Heart right ventricle (tissue), 16 donors: Measurements from ENCODE around the gene SNUPN. TPM values are rescaled to one million over a fixed set of nuclear protein-coding genes. Genes with fewer than 3 reads are reported as not detected.

ENCODE experiments used
- ATAC-seq, 8 donors: fragments of 200-7000 bp; cut with Tn5 transposase; one replicate each; pipeline ENCODE4 v1.9.1; 2020; ENCODE audit warnings: mild to moderate bottlenecking in 8 of 8, moderate library complexity in 8 of 8, moderate number of reproducible peaks in 1 of 8
- DNase-seq, 2 donors: peaks; one replicate each; pipeline ENCODE4 v3.0.0-alpha.2; 2020
- H3K27ac ChIP-seq, 10 donors: fragments of 200-600 bp; sonication (generic) in 2 of 10; one replicate each; pipeline versions ENCODE4 v1.5.0 to v1.8.0; 2020 to 2022; ENCODE audit warnings: mild to moderate bottlenecking in 3 of 10
- H3K27me3 ChIP-seq, 7 donors: fragments of 200-600 bp; one replicate each; pipeline ENCODE4 v1.8.0; 2021 to 2022; ENCODE audit warnings: mild to moderate bottlenecking in 2 of 7
- H3K36me3 ChIP-seq, 9 donors: fragments of 200-600 bp; sonication (generic) in 1 of 9; one replicate each; pipeline versions ENCODE4 v1.5.0 to v1.8.0; 2020 to 2022; ENCODE audit warnings: mild to moderate bottlenecking in 2 of 9
- H3K4me1 ChIP-seq, 9 donors: fragments of 200-600 bp; sonication (generic) in 1 of 9; one replicate each; pipeline versions ENCODE4 v1.5.0 to v1.8.0; 2020 to 2022; ENCODE audit warnings: mild to moderate bottlenecking in 4 of 9
- H3K4me3 ChIP-seq, 10 donors: fragments of 200-600 bp; sonication (generic) in 2 of 10; one replicate each; pipeline versions ENCODE4 v1.5.0 to v1.8.0; 2020 to 2022; ENCODE audit warnings: mild to moderate bottlenecking in 7 of 10, moderate library complexity in 2 of 10
- H3K9me3 ChIP-seq, 11 donors: fragments of 200-600 bp in 10 of 11; sonication (generic) in 2 of 11; one replicate each; pipeline versions ENCODE4 v1.5.0 to v1.8.0; 2013 to 2022; ENCODE audit warnings: mild to moderate bottlenecking in 2 of 11, control low read depth in 1 of 11, moderate library complexity in 1 of 11
- WGBS, 2 donors: extraction: QIAGEN DNeasy Blood & Tissue Kit; methylation state at CpG; one replicate each; pipeline ENCODE4 v1.1.7; 2013; ENCODE audit warnings: inconsistent platforms in 1 of 2; 5-methylcytosine and 5-hydroxymethylcytosine counted together
- intact Hi-C, 10 donors: fragments of 100-400 bp; cut with DNase I; formaldehyde crosslinking; loops; one replicate each; pipeline versions ENCODE4 v1.11.1 to v1.14.2; 2022
- polyA plus RNA-seq, 2 donors: library from polyadenylated mRNA; stranded (reverse); fragments of 200-250 nt; gene quantifications; one replicate each; pipeline ENCODE4 v1.2.3, GENCODE V29; 2013
- total RNA-seq, 10 donors: library from RNA; stranded (reverse); fragmentation: NEBNext Ultra II Directional in 3 of 10; extraction: Animal tissue kit (Norgen Biotek cat#: 25700) in 3 of 10; gene quantifications; one replicate each; pipeline versions ENCODE4 v1.2.1 to v1.2.4, GENCODE V29; 2021 to 2023
- TF ChIP-seq, protein P1 (sequence below), 9 donors: fragments of 200-600 bp; sonication (generic) in 2 of 9; IDR thresholded peaks; one replicate each; pipeline versions ENCODE4 v1.5.0 to v1.8.0; 2021 to 2022; ENCODE audit warnings: antibody characterized with exemption in 9 of 9, mild to moderate bottlenecking in 5 of 9, moderate library complexity in 1 of 9
- donor health status: Arrhythmogenic right ventricular cardiomyopathy.
- donor health status: ischemic (EF 13 %, LVEDD 7.1; RV severe dilation, severe dysfunction).
- donor health status: healthy with polysubstance abuse.
- donor health status: DM: no; HTN: yes; CAD: no.
- donor health status: DM: no; HTN: no; CAD: no.
- donor health status: ischemic (EF 25% LVEDD 6.9; RV normal size, moderate dysfunction).
- donor health status: ischemic (EF 25% LVEDD 5.7; RV mildly dilated, moderate dysfunction).
- donor health status: healthy.
- donor health status: DM: yes; HTN: yes; CAD: no.
- donor health status: Ischemic cardiomyopathy.
- donor health status: ischemic (EF 35%, LVEDD 5.7; RV mildly dilated, moderate dysfunction).
- donor health status: nonischemic (EF 11% LVEDD 7.7; RV severe dilation, severe dysfunction).
- donor health status: DM: yes; HTN: yes; CAD: no.
- donor health status: PGD.
- donor health status: ischemic (EF 29% LVEDD 5.4; RV normal size, mild dysfunction).
- donor health status: nonischemic (EF 23%, LVEDD 6.1; RV moderate dilation, normal function).

SNUPN gene
- total and polyA plus RNA-seq, 12 donors, result 12.9 to 18.2 (median 16.1) TPM

- TF ChIP-seq, protein P1, sequence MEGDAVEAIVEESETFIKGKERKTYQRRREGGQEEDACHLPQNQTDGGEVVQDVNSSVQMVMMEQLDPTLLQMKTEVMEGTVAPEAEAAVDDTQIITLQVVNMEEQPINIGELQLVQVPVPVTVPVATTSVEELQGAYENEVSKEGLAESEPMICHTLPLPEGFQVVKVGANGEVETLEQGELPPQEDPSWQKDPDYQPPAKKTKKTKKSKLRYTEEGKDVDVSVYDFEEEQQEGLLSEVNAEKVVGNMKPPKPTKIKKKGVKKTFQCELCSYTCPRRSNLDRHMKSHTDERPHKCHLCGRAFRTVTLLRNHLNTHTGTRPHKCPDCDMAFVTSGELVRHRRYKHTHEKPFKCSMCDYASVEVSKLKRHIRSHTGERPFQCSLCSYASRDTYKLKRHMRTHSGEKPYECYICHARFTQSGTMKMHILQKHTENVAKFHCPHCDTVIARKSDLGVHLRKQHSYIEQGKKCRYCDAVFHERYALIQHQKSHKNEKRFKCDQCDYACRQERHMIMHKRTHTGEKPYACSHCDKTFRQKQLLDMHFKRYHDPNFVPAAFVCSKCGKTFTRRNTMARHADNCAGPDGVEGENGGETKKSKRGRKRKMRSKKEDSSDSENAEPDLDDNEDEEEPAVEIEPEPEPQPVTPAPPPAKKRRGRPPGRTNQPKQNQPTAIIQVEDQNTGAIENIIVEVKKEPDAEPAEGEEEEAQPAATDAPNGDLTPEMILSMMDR (IDR thresholded peaks at IDR 0.05), result no peak
- ATAC-seq, result peak in 7 of 8 donors; percentile 18 to 43 (median 30)
- intact Hi-C loops, result loop anchor here in 2 of 10 donors (2.0 to 10.0 kb wide), 2 partner anchors 194 to 258 kb away; partner anchors contain the start of gene FBXO22 (in 1 of the 2)
- Histone ChIP-seq H3K4me1 (peaks cover 27 to 53% (median 45%) of the 10 kb centered on the region in 9 donors), H3K36me3 (peaks cover 0 to 16% (median 0%) of the 10 kb centered on the region in 9 donors), H3K4me3 (peak overlapping the region; percentile 67 to 87 (median 77)), H3K27ac (peak overlapping the region; percentile 90 to 98 (median 96)), H3K27me3 (peaks cover 0 to 5% (median 0%) of the 10 kb centered on the region in 7 donors), H3K9me3 (no peaks in the 10 kb centered on the region)
- DNase-seq, result no peak
- 0 to 1% methylated on average over 26 of the region's 26 CpGs for whole genome bisulfite sequencing, 2 donors
Observed at GRCh38 chr15:75646944-75647364, 21.4 kb upstream of the SNUPN start.

DNA sequence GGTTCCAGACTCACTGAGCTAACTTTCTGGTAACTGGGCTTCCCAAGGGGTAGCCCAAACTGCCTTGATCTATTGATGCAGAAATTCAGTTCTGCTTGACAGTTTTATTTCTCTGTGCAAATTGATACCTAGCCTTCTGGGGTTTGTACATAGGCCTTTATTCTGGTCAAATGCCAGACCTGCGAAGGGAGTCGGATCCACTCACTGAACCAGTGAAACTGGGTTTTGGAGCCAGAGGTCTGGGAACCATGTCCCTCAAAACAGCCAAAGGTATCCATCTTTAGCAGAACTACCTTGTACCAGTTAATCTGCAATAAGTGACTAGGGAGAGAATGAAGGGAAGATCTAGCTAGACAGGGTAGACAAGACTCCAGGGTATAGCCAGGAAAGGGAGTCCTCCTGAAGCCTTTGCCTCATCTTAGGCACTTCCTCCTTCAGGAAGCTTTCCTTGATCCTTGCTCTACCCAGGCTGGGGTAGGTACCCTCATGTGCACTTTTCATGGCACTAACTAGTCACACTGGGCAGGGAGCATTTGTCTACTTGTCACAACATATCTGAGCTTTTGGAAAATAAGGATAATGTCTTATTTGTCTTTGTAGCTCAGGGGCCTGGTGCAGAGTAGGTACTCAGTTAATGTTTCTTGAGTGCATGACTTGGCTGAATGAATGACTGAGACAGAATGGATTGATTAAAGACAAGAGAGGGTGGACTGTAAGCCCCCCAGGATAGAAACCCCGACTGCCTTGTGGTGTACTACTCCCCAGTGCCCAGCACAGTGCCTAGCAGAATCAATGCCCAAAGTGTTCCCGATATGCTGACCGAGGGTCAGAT, 20.8 kb upstream of the SNUPN start:
- H3K36me3 ChIP-seq, result peaks cover 0 to 16% (median 0%) of the 10 kb centered on the region in 9 donors
- no peaks in the 10 kb centered on the region for H3K9me3 ChIP-seq
- H3K4me1 ChIP-seq, result peaks cover 21 to 47% (median 39%) of the 10 kb centered on the region in 9 donors
- TF ChIP-seq, protein P1 (IDR thresholded peaks at IDR 0.05), result no peak
- DNase-seq, result no peak
- peak overlapping the region; percentile 90 to 98 (median 96) for H3K27ac ChIP-seq
- peaks cover 0 to 5% (median 0%) of the 10 kb centered on the region in 7 donors for H3K27me3 ChIP-seq
- intact Hi-C loops, result loop anchor here in 2 of 10 donors (2.0 to 10.0 kb wide), 2 partner anchors 194 to 258 kb away; partner anchors contain the start of gene FBXO22 (in 1 of the 2)
- peak in 1 of 8 donors; percentile 7 for ATAC-seq
- WGBS, 2 donors, result 47 to 48% methylated on average over 5 of the region's 5 CpGs
- peak overlapping the region; percentile 67 to 87 (median 77) for H3K4me3 ChIP-seq

- H3K27me3 ChIP-seq, result peaks cover 0 to 5% (median 0%) of the 10 kb centered on the region in 7 donors
- intact Hi-C loops, result loop anchor here in 2 of 10 donors (5.0 to 10.0 kb wide), 2 partner anchors 260 to 277 kb away; partner anchors contain the start of genes FBXO22 (in 1 of the 2) and MAN2C1 (in 1 of the 2)
- ATAC-seq (no peak), DNase-seq (no peak)
- H3K4me3 ChIP-seq, result no peak overlapping the region
- H3K9me3 ChIP-seq, result no peaks in the 10 kb centered on the region
- H3K36me3 ChIP-seq, result peaks cover 0 to 1% (median 0%) of the 10 kb centered on the region in 9 donors
- H3K27ac ChIP-seq, result no peak overlapping the region
- H3K4me1 ChIP-seq, result peaks cover 9 to 38% (median 27%) of the 10 kb centered on the region in 9 donors
- TF ChIP-seq, protein P1 (IDR thresholded peaks at IDR 0.05), result no peak
- 71 to 77% methylated on average over 2 of the region's 2 CpGs for WGBS, 2 donors
Observed at GRCh38 chr15:75644376-75644775, 18.9 kb upstream of the SNUPN start.

- no peaks in the 10 kb centered on the region for H3K9me3 ChIP-seq
- H3K4me1 ChIP-seq, result peaks cover 15 to 50% (median 43%) of the 10 kb centered on the region in 9 donors
- no peaks in the 10 kb centered on the region for H3K27me3 ChIP-seq
- TF ChIP-seq, protein P1 (IDR thresholded peaks at IDR 0.05), result no peak
- H3K4me3 ChIP-seq, result no peak overlapping the region
- DNase-seq, result no peak
- H3K36me3 ChIP-seq, result peaks cover 0 to 13% (median 0%) of the 10 kb centered on the region in 9 donors
- intact Hi-C loops, result loop anchor here in 2 of 10 donors (5.0 to 10.0 kb wide), 2 partner anchors 263 to 274 kb away; partner anchors contain the start of genes FBXO22 (in 1 of the 2) and MAN2C1 (in 1 of the 2)
- ATAC-seq, result no peak
- 77 to 81% methylated on average over 5 of the region's 5 CpGs for WGBS, 2 donors
- no peak overlapping the region for H3K27ac ChIP-seq
Observed at GRCh38 chr15:75641603-75642002, 16.1 kb upstream of the SNUPN start.
